Measurements from ENCODE around the gene SLC2A13.

GRCh38 chr12:39972119-39972518 lies 133.8 kb downstream of the SLC2A13 start:
- no peak for TF ChIP-seq POLR2A (IDR thresholded peaks at IDR 0.05)
- TF ChIP-seq CTCF (IDR thresholded peaks at IDR 0.05), result no peak
